ENCODE data around the gene NINJ2. TPM values are rescaled to one million over a fixed set of nuclear protein-coding genes. Genes with fewer than 3 reads are reported as not detected.
"Not testable (repeated sequence)": the region's sequence is repeated elsewhere in the genome, so short reads cannot be mapped to it uniquely, and the experiment has no call there.

The NINJ2 gene
- 1 to 10 TPM in 3 of 4 donors, under 1 TPM in 1; 0.49 to 7.2 (median 2.0) TPM for total RNA-seq

- TF ChIP-seq CTCF (IDR thresholded peaks at IDR 0.05) (no peak), POLR2A (IDR thresholded peaks at IDR 0.05) (no peak)
- Histone ChIP-seq H3K4me1 (peaks cover 0 to 8% of the 10 kb centered on the region in 2 donors), H3K36me3 (no peaks in the 10 kb centered on the region), H3K9me3 (no peaks in the 10 kb centered on the region), H3K4me3 (replicated peaks in 1 of 3) (no peak within 1 kb of the TSS), H3K27ac (peak within 1 kb of the TSS in 1 of 3 donors; percentile 6), H3K27me3 (no peaks in the 10 kb centered on the region)
- DNase-seq, result no peak
- intact Hi-C loops (cut with DNase I), result no loop called here
- WGBS, 2 donors, result 55 to 66% methylated on average over 15 to 17 of the region's 17 CpGs
These were observed at the start of gene NINJ2 for GRCh38 chr12:663293-663871. Gene NINJ2, minus strand, starts transcription at chr12:663445. Its CDS starts 85 bp downstream, at chr12:663360.

- DNase-seq, result no peak
- no peaks in the 10 kb centered on the region for H3K36me3 ChIP-seq
- WGBS, 2 donors, result 57 to 78% methylated on average over 8 of the region's 8 CpGs
- H3K27ac ChIP-seq, result no peak overlapping the region
- no peak for TF ChIP-seq CTCF (IDR thresholded peaks at IDR 0.05)
- no peak for TF ChIP-seq POLR2A (IDR thresholded peaks at IDR 0.05)
- H3K4me1 ChIP-seq, result no peaks in the 10 kb centered on the region
- no peak overlapping the region for H3K4me3 ChIP-seq (replicated peaks in 1 of 3)
- H3K9me3 ChIP-seq, result no peaks in the 10 kb centered on the region
- intact Hi-C loops (cut with DNase I), result no loop called here
- H3K27me3 ChIP-seq, result no peaks in the 10 kb centered on the region
These were observed 49.1 kb upstream of the NINJ2 start for GRCh38 chr12:712172-712863.

- DNase-seq, result no peak
- TF ChIP-seq CTCF (IDR thresholded peaks at IDR 0.05), result no peak
- no peak for TF ChIP-seq POLR2A (IDR thresholded peaks at IDR 0.05)
- no peak overlapping the region for H3K27ac ChIP-seq
- WGBS, 2 donors, result 82 to 86% methylated on average over 7 of the region's 7 CpGs
- H3K27me3 ChIP-seq, result no peaks in the 10 kb centered on the region
- H3K9me3 ChIP-seq, result no peaks in the 10 kb centered on the region
- H3K36me3 ChIP-seq, result no peaks in the 10 kb centered on the region
- H3K4me1 ChIP-seq, result no peaks in the 10 kb centered on the region
- intact Hi-C loops (cut with DNase I), result no loop called here
- no peak overlapping the region for H3K4me3 ChIP-seq (replicated peaks in 1 of 3)
These were observed 46.3 kb upstream of the NINJ2 start for GRCh38 chr12:709455-710020.

GRCh38 chr12:708084-708483 is 44.8 kb upstream of the NINJ2 start:
- H3K9me3 ChIP-seq; H3K27me3 ChIP-seq; intact Hi-C loops (cut with DNase I); H3K4me1 ChIP-seq; H3K4me3 ChIP-seq (replicated peaks in 1 of 3); H3K27ac ChIP-seq; H3K36me3 ChIP-seq; DNase-seq: not testable (repeated sequence)
- 67 to 79% methylated on average over 3 of the region's 3 CpGs for WGBS, 2 donors

GRCh38 chr12:704516-705242 is 41.4 kb upstream of the NINJ2 start:
- no peaks in the 10 kb centered on the region for H3K4me1 ChIP-seq
- DNase-seq, result no peak
- no peaks in the 10 kb centered on the region for H3K36me3 ChIP-seq
- WGBS, 2 donors, result 84 to 94% methylated on average over 5 of the region's 5 CpGs
- H3K4me3 ChIP-seq (replicated peaks in 1 of 3), result no peak overlapping the region
- H3K27ac ChIP-seq, result no peak overlapping the region
- H3K27me3 ChIP-seq, result no peaks in the 10 kb centered on the region
- no peak for TF ChIP-seq POLR2A (IDR thresholded peaks at IDR 0.05)
- TF ChIP-seq CTCF (IDR thresholded peaks at IDR 0.05), result no peak
- intact Hi-C loops (cut with DNase I), result no loop called here
- H3K9me3 ChIP-seq, result no peaks in the 10 kb centered on the region
